ENCODE results near the gene PCSK7.

The PCSK7 gene

GRCh38 chr11:117256573-117256972 is 24.7 kb upstream of the PCSK7 start:
- TF ChIP-seq CTCF (IDR thresholded peaks at IDR 0.05; ENCODE audit: low read depth, low read length, missing control alignments): no peak
- DNase-seq: peak; percentile 48
- in situ Hi-C loops (cut with HindIII; ENCODE audit: low pct_ligation_motif_present, low sequenced_read_pairs): no loop called here
- Histone ChIP-seq H3K4me3 (ENCODE audit: low read depth, low read length) (no peak overlapping the region), H3K36me3 (replicated peaks) (no peaks in the 10 kb centered on the region), H3K27ac (no peak overlapping the region), H3K27me3 (replicated peaks) (no peaks in the 10 kb centered on the region)

GRCh38 chr11:117255966-117256365 is 24.1 kb upstream of the PCSK7 start:
- H3K27me3 ChIP-seq (replicated peaks): no peaks in the 10 kb centered on the region
- no peak overlapping the region for H3K4me3 ChIP-seq (ENCODE audit: low read depth, low read length)
- no peak for DNase-seq
- in situ Hi-C loops (cut with HindIII; ENCODE audit: low pct_ligation_motif_present, low sequenced_read_pairs): no loop called here
- TF ChIP-seq CTCF (IDR thresholded peaks at IDR 0.05; ENCODE audit: low read depth, low read length, missing control alignments): no peak
- H3K27ac ChIP-seq: no peak overlapping the region
- H3K36me3 ChIP-seq (replicated peaks): no peaks in the 10 kb centered on the region

GRCh38 chr11:117251506-117251905 is 19.6 kb upstream of the PCSK7 start:
- H3K27ac ChIP-seq: no peak overlapping the region
- no peak overlapping the region for H3K4me3 ChIP-seq (ENCODE audit: low read depth, low read length)
- H3K27me3 ChIP-seq (replicated peaks): no peaks in the 10 kb centered on the region
- H3K36me3 ChIP-seq (replicated peaks): peaks cover 23% of the 10 kb centered on the region
- no peak for DNase-seq
- TF ChIP-seq CTCF (IDR thresholded peaks at IDR 0.05; ENCODE audit: low read depth, low read length, missing control alignments): no peak
- in situ Hi-C loops (cut with HindIII; ENCODE audit: low pct_ligation_motif_present, low sequenced_read_pairs): no loop called here

- DNase-seq: no peak
- peaks cover 38% of the 10 kb centered on the region for H3K36me3 ChIP-seq (replicated peaks)
- in situ Hi-C loops (cut with HindIII; ENCODE audit: low pct_ligation_motif_present, low sequenced_read_pairs): no loop called here
- H3K27me3 ChIP-seq (replicated peaks): no peaks in the 10 kb centered on the region
- TF ChIP-seq CTCF (IDR thresholded peaks at IDR 0.05; ENCODE audit: low read depth, low read length, missing control alignments): no peak
- no peak overlapping the region for H3K4me3 ChIP-seq (ENCODE audit: low read depth, low read length)
- no peak overlapping the region for H3K27ac ChIP-seq
Observed at GRCh38 chr11:117249571-117249970, 17.7 kb upstream of the PCSK7 start.

GRCh38 chr11:117248341-117248740 is 16.5 kb upstream of the PCSK7 start:
- no peak for DNase-seq
- TF ChIP-seq CTCF (IDR thresholded peaks at IDR 0.05; ENCODE audit: low read depth, low read length, missing control alignments): no peak
- in situ Hi-C loops (cut with HindIII; ENCODE audit: low pct_ligation_motif_present, low sequenced_read_pairs): no loop called here
- H3K27ac ChIP-seq: no peak overlapping the region
- no peaks in the 10 kb centered on the region for H3K27me3 ChIP-seq (replicated peaks)
- no peak overlapping the region for H3K4me3 ChIP-seq (ENCODE audit: low read depth, low read length)
- H3K36me3 ChIP-seq (replicated peaks): peaks cover 45% of the 10 kb centered on the region

GRCh38 chr11:117239295-117239694 is 7.4 kb upstream of the PCSK7 start:
- peak; percentile 95 for DNase-seq
- peak; percentile 78 for TF ChIP-seq CTCF (IDR thresholded peaks at IDR 0.05; ENCODE audit: low read depth, low read length, missing control alignments)
- Histone ChIP-seq H3K36me3 (replicated peaks) (peaks cover 11% of the 10 kb centered on the region), H3K27ac (peak overlapping the region; percentile 46), H3K27me3 (replicated peaks) (no peaks in the 10 kb centered on the region), H3K4me3 (ENCODE audit: low read depth, low read length) (no peak overlapping the region)
- in situ Hi-C loops (cut with HindIII; ENCODE audit: low pct_ligation_motif_present, low sequenced_read_pairs): no loop called here
